HCT116 (cell line): ENCODE measurements around the gene ADARB1. TPM values are rescaled to one million over a fixed set of nuclear protein-coding genes. Genes with fewer than 3 reads are reported as not detected.

Experiments
- ATAC-seq: fragments of 200-7000 bp; cut with Tn5 transposase; 2 replicates; pipeline ENCODE4 v1.9.1; 2020; ENCODE audit warnings: mild to moderate bottlenecking, moderate library complexity
- BruUV-seq: library from RNA; stranded (reverse); fragments of 400-500 nt; replicated peaks from 2 replicates; lab custom pipeline; 2021; lab: Mats Ljungman, UMichigan
- CTCF ChIA-PET: fragments of 300-600 bp; sonication (Branson Sonifier 250); formaldehyde crosslinking; loops from one replicate; lab custom pipeline; 2021; ENCODE audit warnings: antibody characterized with exemption; lab: Charles Lee
- POLR2A ChIA-PET: fragments of 300-600, 350-600 bp; sonication (Branson Sonifier 250); formaldehyde crosslinking; loops from one replicate; lab custom pipeline; 2021; ENCODE audit warnings: antibody characterized with exemption; lab: Charles Lee
- RAD21 ChIA-PET, 2 experiments: fragments of 300-600 bp; sonication (Branson Sonifier 250); formaldehyde crosslinking; loops; one replicate each; lab custom pipeline; 2023; ENCODE audit warnings: low total read pairs in 2 of 2; ENCODE audit not compliant: uncharacterized antibody in 2 of 2, unreplicated experiment in 2 of 2, low non-redundant PET in 1 of 2; lab: Charles Lee
- DNase-seq: peaks from one replicate; pipeline ENCODE4 v3.0.0-alpha.2; 2010; ENCODE audit warnings: low read depth, low spot score
- H2AFZ ChIP-seq: fragments of 200-600 bp; shearing (Covaris generic), sonication (generic); 2 replicates; pipeline ENCODE4 v1.6.1; 2017; ENCODE audit warnings: low read depth, mixed run types, mixed read lengths, antibody characterized with exemption, low read length; ENCODE audit not compliant: poor library complexity, severe bottlenecking
- H3K27ac ChIP-seq: 2 replicates; pipeline ENCODE4 v1.5.1; 2012; ENCODE audit warnings: low read depth, low read length
- H3K27me3 ChIP-seq: fragments of 200-600 bp; sonication (generic); 2 replicates; pipeline ENCODE4 v1.6.1; 2016; ENCODE audit warnings: mixed run types, low read length, mixed read lengths; ENCODE audit not compliant: insufficient read depth
- H3K36me3 ChIP-seq, 2 experiments: fragments of 200-500 bp in 1 of 2; fragments of 200-600 bp in 1 of 2; sonication (Bioruptor generic) in 1 of 2; sonication (generic) in 1 of 2; 2 replicates each; pipeline versions ENCODE4 v1.5.1 to v1.6.1; 2014 to 2016; ENCODE audit warnings: low read length in 2 of 2, inconsistent platforms in 1 of 2, mixed read lengths in 1 of 2, mixed run types in 1 of 2; ENCODE audit not compliant: insufficient read depth in 2 of 2, control insufficient read depth in 1 of 2
- H3K4me1 ChIP-seq, 2 experiments: fragments of 200-600 bp in 1 of 2; sonication (generic) in 1 of 2; 2 replicates each; pipeline versions ENCODE4 v1.5.1 to v1.6.1; 2012 to 2017; ENCODE audit warnings: low read length in 2 of 2, inconsistent platforms in 1 of 2, mild to moderate bottlenecking in 1 of 2, mixed read lengths in 1 of 2, mixed run types in 1 of 2, moderate library complexity in 1 of 2; ENCODE audit not compliant: insufficient read depth in 2 of 2, control insufficient read depth in 1 of 2
- H3K4me2 ChIP-seq: fragments of 200-600 bp; sonication (generic); 2 replicates; pipeline ENCODE4 v1.6.1; 2017; ENCODE audit warnings: mixed run types, low read length, mixed read lengths
- H3K4me3 ChIP-seq, 2 experiments: fragments of 200-600 bp in 1 of 2; sonication (generic) in 1 of 2; replicated peaks in 1 of 2; 2 replicates each; pipeline ENCODE4 v1.5.1; 2011 to 2016; ENCODE audit warnings: low read length in 2 of 2, control low read depth in 1 of 2, low read depth in 1 of 2, mild to moderate bottlenecking in 1 of 2, mixed read lengths in 1 of 2, mixed run types in 1 of 2
- H3K79me2 ChIP-seq: fragments of 200-600 bp; sonication (generic); 2 replicates; pipeline ENCODE4 v1.6.1; 2017; ENCODE audit warnings: mild to moderate bottlenecking, mixed run types, low read length, moderate library complexity, mixed read lengths; ENCODE audit not compliant: insufficient read depth
- H3K9ac ChIP-seq: fragments of 200-600 bp; sonication (generic); 2 replicates; pipeline ENCODE4 v1.6.1; 2016; ENCODE audit warnings: low read length, mixed read lengths
- H3K9me2 ChIP-seq: fragments of 200-600 bp; sonication (generic), shearing (Covaris generic); 2 replicates; pipeline ENCODE4 v1.6.1; 2017; ENCODE audit warnings: mixed run types, mild to moderate bottlenecking, moderate library complexity; ENCODE audit not compliant: insufficient read depth
- H3K9me3 ChIP-seq, 2 experiments: fragments of 200-500 bp in 1 of 2; fragments of 200-600 bp in 1 of 2; sonication (Bioruptor generic) in 1 of 2; sonication (generic) in 1 of 2; 2 replicates each; pipeline ENCODE4 v1.6.1; 2014 to 2017; ENCODE audit warnings: low read length in 2 of 2, mixed read lengths in 2 of 2, inconsistent platforms in 1 of 2, low read depth in 1 of 2, mild to moderate bottlenecking in 1 of 2, mixed run types in 1 of 2, moderate library complexity in 1 of 2; ENCODE audit not compliant: control insufficient read depth in 1 of 2, insufficient read depth in 1 of 2
- H4K20me1 ChIP-seq: fragments of 200-600 bp; sonication (generic), shearing (Covaris generic); 2 replicates; pipeline ENCODE4 v1.6.1; 2017; ENCODE audit warnings: mixed run types, mild to moderate bottlenecking, moderate library complexity; ENCODE audit not compliant: insufficient read depth
- TCF7L2 ChIP-seq: IDR thresholded peaks from 2 replicates; pipeline ENCODE4 v1.7.0; 2011; ENCODE audit warnings: borderline replicate concordance, inconsistent platforms; ENCODE audit not compliant: insufficient read depth, insufficient read length; ENCODE audit errors: extremely low read depth
- intact Hi-C: fragments of 100-400 bp; cut with micrococcal nuclease; formaldehyde crosslinking; loops from 2 replicates; pipeline ENCODE4 v1.10.0; 2022
- total RNA-seq: library from RNA; stranded (reverse); gene quantifications from one replicate; pipeline ENCODE4 v1.2.1, GENCODE V29; 2021; ENCODE audit not compliant: unreplicated experiment
- TF ChIP-seq, protein P1 (sequence below): IDR thresholded peaks from 2 replicates; pipeline ENCODE4 v1.6.1; 2012; ENCODE audit warnings: low read depth

Gene ADARB1
- total RNA-seq, 1 experiment from 2014 or later: 13.5 TPM

DNA sequence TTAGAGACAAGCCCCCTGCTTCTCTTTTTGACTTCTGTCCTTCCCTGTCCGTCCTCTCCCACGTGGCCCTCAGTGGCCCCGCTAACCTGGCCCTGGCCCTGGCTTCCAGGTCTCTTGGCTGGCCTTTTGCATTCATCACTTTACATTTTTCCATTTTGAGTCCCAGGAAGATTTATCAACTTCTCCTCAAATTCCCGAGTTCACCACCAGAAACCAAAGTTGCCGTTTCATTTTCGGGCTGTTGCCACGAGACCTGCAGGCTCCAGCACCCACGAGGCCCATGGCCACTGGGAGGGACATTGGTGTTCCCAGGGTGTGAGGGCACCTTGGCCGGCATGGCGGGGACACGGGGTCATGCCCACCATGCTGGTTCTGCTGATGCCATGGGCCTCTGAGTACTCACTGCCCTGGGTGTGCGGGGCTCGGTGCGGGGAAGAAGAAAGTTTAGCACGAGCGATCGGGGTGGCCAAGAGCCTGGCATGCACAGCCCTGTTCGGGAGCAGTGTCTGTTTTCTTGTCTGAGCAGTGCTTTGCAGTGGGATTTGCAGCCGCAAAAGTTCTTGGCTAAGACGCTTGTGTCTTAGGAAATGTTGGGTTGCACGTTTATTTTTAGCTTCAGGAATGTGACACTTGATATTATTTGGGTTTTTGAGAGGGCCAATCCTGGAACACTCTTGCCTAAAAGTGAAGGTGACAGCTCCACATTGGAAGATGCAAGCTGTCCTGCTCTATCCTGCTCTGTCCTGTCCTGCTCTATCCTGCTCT lies 40.4 kb upstream of the ADARB1 start:
- RAD21 ChIA-PET: no interaction called here

More for the DNA sequence above, 40.4 kb upstream of the ADARB1 start:
- no peaks in the 10 kb centered on the region for H3K36me3 ChIP-seq
- no peaks in the 10 kb centered on the region for H3K9me2 ChIP-seq
- DNase-seq (no peak), ATAC-seq (no peak)
- POLR2A ChIA-PET: no interaction called here
- CTCF ChIA-PET: no interaction called here
- H3K79me2 ChIP-seq: no peaks in the 10 kb centered on the region
- H4K20me1 ChIP-seq: no peaks in the 10 kb centered on the region
- intact Hi-C loops: no loop called here
- H3K4me1 ChIP-seq: no peaks in the 10 kb centered on the region
- no peak for TF ChIP-seq TCF7L2
- TF ChIP-seq, protein P1, sequence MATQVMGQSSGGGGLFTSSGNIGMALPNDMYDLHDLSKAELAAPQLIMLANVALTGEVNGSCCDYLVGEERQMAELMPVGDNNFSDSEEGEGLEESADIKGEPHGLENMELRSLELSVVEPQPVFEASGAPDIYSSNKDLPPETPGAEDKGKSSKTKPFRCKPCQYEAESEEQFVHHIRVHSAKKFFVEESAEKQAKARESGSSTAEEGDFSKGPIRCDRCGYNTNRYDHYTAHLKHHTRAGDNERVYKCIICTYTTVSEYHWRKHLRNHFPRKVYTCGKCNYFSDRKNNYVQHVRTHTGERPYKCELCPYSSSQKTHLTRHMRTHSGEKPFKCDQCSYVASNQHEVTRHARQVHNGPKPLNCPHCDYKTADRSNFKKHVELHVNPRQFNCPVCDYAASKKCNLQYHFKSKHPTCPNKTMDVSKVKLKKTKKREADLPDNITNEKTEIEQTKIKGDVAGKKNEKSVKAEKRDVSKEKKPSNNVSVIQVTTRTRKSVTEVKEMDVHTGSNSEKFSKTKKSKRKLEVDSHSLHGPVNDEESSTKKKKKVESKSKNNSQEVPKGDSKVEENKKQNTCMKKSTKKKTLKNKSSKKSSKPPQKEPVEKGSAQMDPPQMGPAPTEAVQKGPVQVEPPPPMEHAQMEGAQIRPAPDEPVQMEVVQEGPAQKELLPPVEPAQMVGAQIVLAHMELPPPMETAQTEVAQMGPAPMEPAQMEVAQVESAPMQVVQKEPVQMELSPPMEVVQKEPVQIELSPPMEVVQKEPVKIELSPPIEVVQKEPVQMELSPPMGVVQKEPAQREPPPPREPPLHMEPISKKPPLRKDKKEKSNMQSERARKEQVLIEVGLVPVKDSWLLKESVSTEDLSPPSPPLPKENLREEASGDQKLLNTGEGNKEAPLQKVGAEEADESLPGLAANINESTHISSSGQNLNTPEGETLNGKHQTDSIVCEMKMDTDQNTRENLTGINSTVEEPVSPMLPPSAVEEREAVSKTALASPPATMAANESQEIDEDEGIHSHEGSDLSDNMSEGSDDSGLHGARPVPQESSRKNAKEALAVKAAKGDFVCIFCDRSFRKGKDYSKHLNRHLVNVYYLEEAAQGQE: no peak
- H3K27me3 ChIP-seq: no peaks in the 10 kb centered on the region
- H3K27ac ChIP-seq: no peak overlapping the region
- no peak overlapping the region for H3K4me2 ChIP-seq
- H3K9ac ChIP-seq: no peak overlapping the region
- no peak overlapping the region for H3K4me3 ChIP-seq
- peaks cover 4 to 6% of the 10 kb centered on the region in 2 experiments; a peak in 3 of 4 replicates for H3K9me3 ChIP-seq
- no peak overlapping the region for H2AFZ ChIP-seq
- BruUV-seq: no TSS peak
